ENCODE results near the gene DTNA. TPM values are rescaled to one million over a fixed set of nuclear protein-coding genes. Genes with fewer than 3 reads are reported as not detected.

Gene DTNA
- total RNA-seq, 1 donor: 22.0 TPM

DNA sequence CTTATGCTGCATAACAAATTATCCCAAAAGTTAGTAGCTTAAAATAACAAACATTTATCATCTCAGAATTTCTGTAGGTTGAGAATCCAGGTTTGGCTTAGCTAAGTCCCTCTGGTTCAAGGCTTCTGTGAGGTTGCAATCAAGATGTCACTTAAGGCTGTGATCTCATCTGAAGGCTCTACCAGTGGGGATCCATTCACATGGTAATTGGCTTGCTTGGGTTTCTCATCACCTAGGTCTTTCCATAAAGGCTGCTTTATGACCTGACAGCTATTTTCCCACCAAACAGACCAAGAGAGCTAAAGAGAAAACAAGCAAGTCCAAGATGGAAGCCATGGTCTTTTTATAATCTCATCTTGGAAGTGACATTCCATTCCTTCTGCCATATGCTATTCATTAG lies 137.3 kb downstream of the DTNA start:
- H3K4me3 ChIP-seq (ENCODE audit: low read depth, low read length): no peak overlapping the region
- DNase-seq (ENCODE audit: low read depth): no peak
- TF ChIP-seq, protein P1, sequence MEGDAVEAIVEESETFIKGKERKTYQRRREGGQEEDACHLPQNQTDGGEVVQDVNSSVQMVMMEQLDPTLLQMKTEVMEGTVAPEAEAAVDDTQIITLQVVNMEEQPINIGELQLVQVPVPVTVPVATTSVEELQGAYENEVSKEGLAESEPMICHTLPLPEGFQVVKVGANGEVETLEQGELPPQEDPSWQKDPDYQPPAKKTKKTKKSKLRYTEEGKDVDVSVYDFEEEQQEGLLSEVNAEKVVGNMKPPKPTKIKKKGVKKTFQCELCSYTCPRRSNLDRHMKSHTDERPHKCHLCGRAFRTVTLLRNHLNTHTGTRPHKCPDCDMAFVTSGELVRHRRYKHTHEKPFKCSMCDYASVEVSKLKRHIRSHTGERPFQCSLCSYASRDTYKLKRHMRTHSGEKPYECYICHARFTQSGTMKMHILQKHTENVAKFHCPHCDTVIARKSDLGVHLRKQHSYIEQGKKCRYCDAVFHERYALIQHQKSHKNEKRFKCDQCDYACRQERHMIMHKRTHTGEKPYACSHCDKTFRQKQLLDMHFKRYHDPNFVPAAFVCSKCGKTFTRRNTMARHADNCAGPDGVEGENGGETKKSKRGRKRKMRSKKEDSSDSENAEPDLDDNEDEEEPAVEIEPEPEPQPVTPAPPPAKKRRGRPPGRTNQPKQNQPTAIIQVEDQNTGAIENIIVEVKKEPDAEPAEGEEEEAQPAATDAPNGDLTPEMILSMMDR (IDR thresholded peaks at IDR 0.05; ENCODE audit: insufficient read depth, low read length): no peak

DNA sequence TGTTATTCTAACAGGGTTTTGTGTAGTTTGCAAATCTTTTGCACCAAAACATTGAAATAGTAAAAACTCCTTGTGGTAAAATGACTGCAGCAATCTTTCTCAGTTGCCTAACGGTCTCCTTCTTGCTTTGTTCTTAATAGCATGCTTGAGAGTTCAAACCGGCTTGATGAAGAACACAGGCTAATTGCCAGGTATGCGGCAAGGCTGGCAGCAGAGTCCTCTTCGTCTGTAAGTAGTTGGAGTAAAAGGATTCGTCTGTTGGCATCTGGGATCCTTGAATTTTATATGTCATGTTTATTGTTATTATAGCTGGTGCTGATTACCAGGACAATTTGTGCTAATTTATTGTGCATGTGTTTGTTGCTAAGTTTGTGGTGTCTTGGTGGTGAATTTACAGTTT lies 138.1 kb downstream of the DTNA start:
- H3K4me3 ChIP-seq (ENCODE audit: low read depth, low read length): no peak overlapping the region
- DNase-seq (ENCODE audit: low read depth): no peak

DNA sequence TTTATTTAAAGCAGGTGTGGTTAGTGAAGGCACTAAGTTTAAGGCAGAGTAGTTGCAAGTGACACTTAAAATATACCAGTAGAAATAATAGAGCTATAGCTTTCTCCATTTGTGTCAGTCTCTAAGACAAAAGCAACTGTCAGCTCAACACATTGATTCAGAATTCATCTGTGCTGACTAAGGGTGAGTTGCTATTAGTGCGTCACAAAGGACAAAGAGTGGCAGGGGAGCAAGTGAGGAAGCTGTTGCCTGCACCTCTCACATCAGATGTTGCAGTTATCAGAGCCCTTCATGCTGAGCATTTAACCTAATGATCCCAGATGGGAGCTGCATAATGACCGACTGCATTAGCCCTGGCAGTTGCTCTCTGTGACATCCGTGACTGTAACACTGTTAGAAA lies 138.6 kb downstream of the DTNA start:
- no peak overlapping the region for H3K4me3 ChIP-seq (ENCODE audit: low read depth, low read length)
- no peak for DNase-seq (ENCODE audit: low read depth)
- TF ChIP-seq, protein P1 (IDR thresholded peaks at IDR 0.05; ENCODE audit: insufficient read depth, low read length): no peak

More for the DNA sequence above, 138.1 kb downstream of the DTNA start:
- TF ChIP-seq, protein P1 (IDR thresholded peaks at IDR 0.05; ENCODE audit: insufficient read depth, low read length): no peak

DNA sequence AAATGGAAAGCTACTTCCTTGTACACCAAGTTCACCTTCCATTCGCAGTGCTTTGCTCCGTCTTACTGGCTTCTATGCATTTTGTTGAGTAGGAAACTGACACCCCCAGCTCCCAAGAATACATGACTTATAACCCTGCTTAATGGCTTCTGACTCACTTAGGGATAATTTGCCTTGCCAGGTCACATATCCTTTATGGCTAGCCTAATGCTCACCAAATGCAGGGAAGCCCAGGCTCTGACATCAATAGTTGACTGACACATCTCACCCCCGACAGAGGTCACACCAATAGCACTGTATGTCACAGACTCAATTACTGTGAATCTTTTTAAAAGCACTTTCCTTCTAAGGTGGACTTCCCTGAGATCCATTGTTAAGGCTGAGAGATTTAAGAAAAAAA lies 147.2 kb downstream of the DTNA start:
- no peak overlapping the region for H3K4me3 ChIP-seq (ENCODE audit: low read depth, low read length)
- TF ChIP-seq, protein P1 (IDR thresholded peaks at IDR 0.05; ENCODE audit: insufficient read depth, low read length): no peak
- DNase-seq (ENCODE audit: low read depth): no peak

DNA sequence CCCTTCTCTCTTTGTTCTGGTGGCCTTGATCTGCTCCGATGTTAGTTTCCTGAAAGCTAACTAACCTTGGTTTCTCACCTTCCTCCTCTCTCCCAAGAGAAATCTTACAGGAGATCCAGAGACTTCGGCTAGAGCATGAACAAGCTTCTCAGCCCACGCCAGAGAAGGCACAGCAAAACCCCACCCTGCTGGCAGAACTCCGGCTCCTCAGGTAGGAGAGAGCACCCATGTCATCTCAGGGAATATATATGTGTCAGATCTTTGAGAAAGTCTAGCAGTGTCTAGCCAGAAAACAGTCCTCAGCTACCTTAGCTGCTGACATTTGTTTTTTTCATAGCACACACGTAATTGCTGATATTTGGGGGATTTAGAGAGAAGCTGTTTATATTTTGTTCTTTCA lies 148.1 kb downstream of the DTNA start:
- no peak overlapping the region for H3K4me3 ChIP-seq (ENCODE audit: low read depth, low read length)
- DNase-seq (ENCODE audit: low read depth): no peak
- TF ChIP-seq, protein P1 (IDR thresholded peaks at IDR 0.05; ENCODE audit: insufficient read depth, low read length): no peak

DNA sequence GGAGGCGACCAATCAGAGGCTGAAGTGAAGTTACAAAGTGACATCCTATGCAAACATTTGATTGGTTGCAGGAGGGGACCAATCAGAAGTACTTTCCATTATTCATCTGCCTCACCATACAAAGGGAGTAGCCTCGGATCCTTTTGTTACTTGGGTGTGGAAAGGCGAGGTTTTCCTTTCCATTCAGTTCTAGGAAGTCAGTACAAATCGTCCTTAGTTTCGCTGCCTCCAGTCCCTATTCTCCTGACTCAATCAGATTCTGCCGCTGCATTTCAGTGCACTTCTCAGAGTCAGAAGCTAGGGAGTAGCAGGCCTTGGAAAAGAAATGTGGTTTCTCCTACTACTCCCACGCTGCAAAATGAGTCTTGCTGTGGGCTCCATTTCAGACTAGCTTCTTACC lies 149.4 kb downstream of the DTNA start:
- no peak overlapping the region for H3K4me3 ChIP-seq (ENCODE audit: low read depth, low read length)
- TF ChIP-seq, protein P1 (IDR thresholded peaks at IDR 0.05; ENCODE audit: insufficient read depth, low read length): no peak
- no peak for DNase-seq (ENCODE audit: low read depth)

DNA sequence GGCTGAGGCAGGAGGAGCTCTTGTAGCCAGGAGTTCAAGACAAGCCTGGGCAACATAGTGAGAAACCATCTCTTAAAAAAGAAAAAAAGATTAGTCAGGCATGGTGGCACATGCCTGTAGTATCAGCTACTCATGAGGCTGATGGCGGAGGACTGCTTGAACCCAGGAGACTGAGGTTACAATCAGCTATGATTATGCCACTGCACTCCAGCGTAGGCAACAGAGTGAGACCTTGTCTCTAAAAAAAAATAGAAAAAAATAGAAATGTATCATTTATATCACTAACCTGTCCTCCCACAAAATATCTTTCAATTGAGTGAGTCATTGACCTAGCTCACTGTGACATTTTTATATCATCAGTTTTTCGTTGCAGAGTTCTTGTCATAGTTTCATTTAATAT lies 152.5 kb downstream of the DTNA start:
- TF ChIP-seq, protein P1 (IDR thresholded peaks at IDR 0.05; ENCODE audit: insufficient read depth, low read length): no peak
- no peak overlapping the region for H3K4me3 ChIP-seq (ENCODE audit: low read depth, low read length)
- DNase-seq (ENCODE audit: low read depth): no peak

All from fibroblast of the aortic adventitia (primary cell).